Dendritic cell treated with granulocyte-macrophage colony-stimulating factor and Interleukin-4, amounts not matched to agents 40 ng/mL and 50 ng/mL, for 4 days (primary cell): ENCODE results near the gene RPL21.
"Not testable (repeated sequence)": the region's sequence is repeated elsewhere in the genome, so short reads cannot be mapped to it uniquely, and the experiment has no call there.

Source experiments
- H3K27ac Mint-ChIP-seq: one replicate; pipeline ENCODE4 v1.8.0; 2022; ENCODE audit warnings: mild to moderate bottlenecking, mixed read lengths
- H3K27me3 Mint-ChIP-seq: one replicate; pipeline ENCODE4 v1.8.0; 2022; ENCODE audit warnings: mild to moderate bottlenecking, mixed read lengths
- H3K36me3 Mint-ChIP-seq: one replicate; pipeline ENCODE4 v1.8.0; 2022; ENCODE audit warnings: low read depth, mixed read lengths
- H3K4me1 Mint-ChIP-seq: one replicate; pipeline ENCODE4 v1.8.0; 2022; ENCODE audit warnings: low read depth, mixed read lengths
- H3K4me3 Mint-ChIP-seq: one replicate; pipeline ENCODE4 v1.8.0; 2022; ENCODE audit warnings: mild to moderate bottlenecking, moderate library complexity, mixed read lengths
- H3K9me3 Mint-ChIP-seq: one replicate; pipeline ENCODE4 v1.8.0; 2022; ENCODE audit warnings: mixed read lengths
- intact Hi-C: fragments of 100-400 bp; cut with micrococcal nuclease; formaldehyde crosslinking; loops from one replicate; pipeline ENCODE4 v1.15.0; 2022

The RPL21 gene

GRCh38 chr13:27251166-27252091 is at the start of gene RPL21:
Gene RPL21, plus strand, starts transcription at chr13:27251558. Its CDS starts 2,219 bp downstream, at chr13:27253777.
- intact Hi-C loops, result loop anchor here (1.0 to 10.0 kb wide), 2 partner anchors 79 to 173 kb away; partner anchors contain the start of gene GTF3A
- H3K4me1 Mint-ChIP-seq, result peaks cover 25% of the 10 kb centered on the region
- H3K4me3 Mint-ChIP-seq, result peak within 1 kb of the TSS; percentile 88
- H3K27me3 Mint-ChIP-seq, result no peaks in the 10 kb centered on the region
- peak within 1 kb of the TSS; percentile 97 for H3K27ac Mint-ChIP-seq
- H3K36me3 Mint-ChIP-seq, result peaks cover 44% of the 10 kb centered on the region
- no peaks in the 10 kb centered on the region for H3K9me3 Mint-ChIP-seq

GRCh38 chr13:27201661-27202060 is 49.7 kb upstream of the RPL21 start:
- Mint-ChIP-seq H3K27ac (no peak overlapping the region), H3K36me3 (no peaks in the 10 kb centered on the region), H3K27me3 (no peaks in the 10 kb centered on the region), H3K9me3 (no peaks in the 10 kb centered on the region), H3K4me3 (no peak overlapping the region), H3K4me1 (no peaks in the 10 kb centered on the region)
- intact Hi-C loops, result no loop called here

- Mint-ChIP-seq H3K4me3 (no peak overlapping the region), H3K9me3 (no peaks in the 10 kb centered on the region), H3K27ac (no peak overlapping the region), H3K4me1 (no peaks in the 10 kb centered on the region), H3K27me3 (no peaks in the 10 kb centered on the region), H3K36me3 (no peaks in the 10 kb centered on the region)
- intact Hi-C loops, result no loop called here
These were observed 48.2 kb upstream of the RPL21 start for GRCh38 chr13:27203186-27203585.

GRCh38 chr13:27203854-27204253 is 47.5 kb upstream of the RPL21 start:
- intact Hi-C loops, result loop anchor here (2.0 kb wide), 1 partner anchor 219 kb away; no protein-coding TSS in a partner anchor
- Mint-ChIP-seq H3K27ac (no peak overlapping the region), H3K36me3 (no peaks in the 10 kb centered on the region), H3K9me3 (no peaks in the 10 kb centered on the region), H3K4me1 (no peaks in the 10 kb centered on the region), H3K27me3 (no peaks in the 10 kb centered on the region), H3K4me3 (no peak overlapping the region)

GRCh38 chr13:27208514-27208913 is 42.8 kb upstream of the RPL21 start:
- Mint-ChIP-seq H3K9me3 (peaks cover 8% of the 10 kb centered on the region), H3K27ac (no peak overlapping the region), H3K4me1 (no peaks in the 10 kb centered on the region), H3K36me3 (no peaks in the 10 kb centered on the region), H3K27me3 (peaks cover 1% of the 10 kb centered on the region), H3K4me3 (no peak overlapping the region)
- intact Hi-C loops, result no loop called here

GRCh38 chr13:27211271-27211670 is 40.1 kb upstream of the RPL21 start:
- Mint-ChIP-seq H3K27ac (no peak overlapping the region), H3K27me3 (peaks cover 1% of the 10 kb centered on the region), H3K36me3 (no peaks in the 10 kb centered on the region), H3K4me3 (no peak overlapping the region), H3K9me3 (peaks cover 8% of the 10 kb centered on the region), H3K4me1 (no peaks in the 10 kb centered on the region)
- intact Hi-C loops, result no loop called here

- Mint-ChIP-seq H3K36me3 (no peaks in the 10 kb centered on the region), H3K4me1 (no peaks in the 10 kb centered on the region), H3K27ac (no peak overlapping the region), H3K4me3 (no peak overlapping the region), H3K9me3 (peaks cover 8% of the 10 kb centered on the region), H3K27me3 (peaks cover 1% of the 10 kb centered on the region)
- intact Hi-C loops, result no loop called here
These were observed 39.5 kb upstream of the RPL21 start for GRCh38 chr13:27211771-27212364.

GRCh38 chr13:27213386-27213785 is 38.0 kb upstream of the RPL21 start:
- H3K4me1 Mint-ChIP-seq, intact Hi-C loops, H3K9me3 Mint-ChIP-seq, H3K4me3 Mint-ChIP-seq, H3K27ac Mint-ChIP-seq, H3K27me3 Mint-ChIP-seq, H3K36me3 Mint-ChIP-seq: not testable (repeated sequence)

- H3K4me3 Mint-ChIP-seq, H3K36me3 Mint-ChIP-seq, intact Hi-C loops, H3K27me3 Mint-ChIP-seq, H3K9me3 Mint-ChIP-seq: not testable (repeated sequence)
- peak overlapping the region; percentile 34 for H3K27ac Mint-ChIP-seq
- peaks cover 19% of the 10 kb centered on the region for H3K4me1 Mint-ChIP-seq
These were observed 33.6 kb upstream of the RPL21 start for GRCh38 chr13:27217791-27218190.

GRCh38 chr13:27218861-27219260 is 32.5 kb upstream of the RPL21 start:
- peaks cover 19% of the 10 kb centered on the region for H3K4me1 Mint-ChIP-seq
- H3K9me3 Mint-ChIP-seq, H3K4me3 Mint-ChIP-seq, intact Hi-C loops, H3K27me3 Mint-ChIP-seq, H3K27ac Mint-ChIP-seq, H3K36me3 Mint-ChIP-seq: not testable (repeated sequence)

- H3K4me3 Mint-ChIP-seq, result no peak overlapping the region
- H3K36me3 Mint-ChIP-seq, result no peaks in the 10 kb centered on the region
- no peak overlapping the region for H3K27ac Mint-ChIP-seq
- intact Hi-C loops, result no loop called here
- H3K9me3 Mint-ChIP-seq, result no peaks in the 10 kb centered on the region
- H3K4me1 Mint-ChIP-seq, result peaks cover 19% of the 10 kb centered on the region
- H3K27me3 Mint-ChIP-seq, result no peaks in the 10 kb centered on the region
These were observed 31.7 kb upstream of the RPL21 start for GRCh38 chr13:27219611-27220010.

GRCh38 chr13:27222100-27222499 is 29.3 kb upstream of the RPL21 start:
- H3K36me3 Mint-ChIP-seq, H3K9me3 Mint-ChIP-seq, intact Hi-C loops, H3K27ac Mint-ChIP-seq, H3K27me3 Mint-ChIP-seq, H3K4me3 Mint-ChIP-seq: not testable (repeated sequence)
- H3K4me1 Mint-ChIP-seq, result peaks cover 19% of the 10 kb centered on the region

GRCh38 chr13:27226991-27227390 is 24.4 kb upstream of the RPL21 start:
- Mint-ChIP-seq H3K36me3 (no peaks in the 10 kb centered on the region), H3K9me3 (no peaks in the 10 kb centered on the region), H3K4me1 (no peaks in the 10 kb centered on the region), H3K27me3 (peaks cover 3% of the 10 kb centered on the region), H3K27ac (no peak overlapping the region), H3K4me3 (no peak overlapping the region)
- intact Hi-C loops, result no loop called here

GRCh38 chr13:27228131-27228530 is 23.2 kb upstream of the RPL21 start:
- Mint-ChIP-seq H3K36me3 (no peaks in the 10 kb centered on the region), H3K4me1 (no peaks in the 10 kb centered on the region), H3K9me3 (no peaks in the 10 kb centered on the region), H3K4me3 (no peak overlapping the region), H3K27ac (no peak overlapping the region), H3K27me3 (peaks cover 3% of the 10 kb centered on the region)
- intact Hi-C loops, result no loop called here
